ENCODE measurements around the gene TIMP4.

- TF ChIP-seq ZFX (IDR thresholded peaks at IDR 0.05; ENCODE audit: borderline replicate concordance) (no peak), CTCF (IDR thresholded peaks at IDR 0.05) (no peak)
Observed at GRCh38 chr3:12131351-12132090, 27.2 kb downstream of the TIMP4 start.

All from 22Rv1 (cell line).